ENCODE measurements around the gene PDLIM5. TPM values are rescaled to one million over a fixed set of nuclear protein-coding genes. Genes with fewer than 3 reads are reported as not detected.
"Not testable (repeated sequence)": the region's sequence is repeated elsewhere in the genome, so short reads cannot be mapped to it uniquely, and the experiment has no call there.

PDLIM5 gene
- total RNA-seq, 5 donors from 2014 or later (not counting 1 experiment from before 2014, with no cell fraction given), result 27.1 to 32.0 (median 29.6) TPM

- Mint-ChIP-seq H3K36me3 (peaks cover 18% of the 10 kb centered on the region), H3K4me1 (peaks cover 4 to 7% (median 5%) of the 10 kb centered on the region in 3 donors), H3K4me3 (no peak overlapping the region), H3K27me3 (no peaks in the 10 kb centered on the region), H3K9me3 (peaks cover 3 to 8% (median 4%) of the 10 kb centered on the region in 3 donors), H3K27ac (no peak overlapping the region)
- ATAC-seq (replicated peaks in 1 of 4) (no peak), DNase-seq (no peak)
- no peaks in the 10 kb centered on the region for H3K27me3 ChIP-seq (replicated peaks in 1 of 2; ENCODE audit: control insufficient read depth in 2 of 2, extremely low read depth in 1 of 2, insufficient read depth in 2 of 2, low read length in 1 of 2)
- no peaks in the 10 kb centered on the region for H3K9me3 ChIP-seq
- no peak overlapping the region for H3K27ac ChIP-seq (ENCODE audit: low read length)
- ChIA-PET CTCF (no interaction called here), POLR2A (no interaction called here)
- 73% methylated on average over 1 of the region's 1 CpG for WGBS (ENCODE audit: insufficient coverage)
- H3K36me3 ChIP-seq (ENCODE audit: control insufficient read depth in 2 of 2, extremely low read depth in 1 of 2, insufficient read depth in 1 of 2, low read length in 1 of 2), result no peaks in the 10 kb centered on the region
- H3K4me3 ChIP-seq (ENCODE audit: control insufficient read depth in 1 of 2, extremely low read depth in 1 of 2, low read length in 1 of 2), result no peak overlapping the region
- H3K4me1 ChIP-seq (ENCODE audit: control insufficient read depth in 1 of 2, extremely low read depth in 1 of 2, insufficient read depth in 2 of 2, low read length in 2 of 2), result no peaks in the 10 kb centered on the region
Measured at GRCh38 chr4:94469221-94469784, 17.6 kb downstream of the PDLIM5 start.

- no peaks in the 10 kb centered on the region for H3K36me3 ChIP-seq (ENCODE audit: control insufficient read depth in 2 of 2, extremely low read depth in 1 of 2, insufficient read depth in 1 of 2, low read length in 1 of 2)
- no peak overlapping the region for H3K27ac Mint-ChIP-seq
- WGBS (ENCODE audit: insufficient coverage), result 100% methylated on average over 1 of the region's 4 CpGs
- no peaks in the 10 kb centered on the region for H3K9me3 ChIP-seq
- H3K27me3 ChIP-seq (replicated peaks in 1 of 2; ENCODE audit: control insufficient read depth in 2 of 2, extremely low read depth in 1 of 2, insufficient read depth in 2 of 2, low read length in 1 of 2), result no peaks in the 10 kb centered on the region
- no peak overlapping the region for H3K4me3 ChIP-seq (ENCODE audit: control insufficient read depth in 1 of 2, extremely low read depth in 1 of 2, low read length in 1 of 2)
- H3K4me3 Mint-ChIP-seq, result no peak overlapping the region
- no peak for ATAC-seq (replicated peaks in 1 of 4)
- CTCF ChIA-PET, result no interaction called here
- POLR2A ChIA-PET, result no interaction called here
- H3K36me3 Mint-ChIP-seq, result peaks cover 18% of the 10 kb centered on the region
- H3K27me3 Mint-ChIP-seq, result no peaks in the 10 kb centered on the region
- H3K27ac ChIP-seq (ENCODE audit: low read length), result no peak overlapping the region
- DNase-seq, result no peak
- H3K4me1 Mint-ChIP-seq, result peaks cover 4 to 7% (median 5%) of the 10 kb centered on the region in 3 donors
- peaks cover 3 to 8% (median 4%) of the 10 kb centered on the region in 3 donors for H3K9me3 Mint-ChIP-seq
- H3K4me1 ChIP-seq (ENCODE audit: control insufficient read depth in 1 of 2, extremely low read depth in 1 of 2, insufficient read depth in 2 of 2, low read length in 2 of 2), result no peaks in the 10 kb centered on the region
Measured at GRCh38 chr4:94470132-94470531, 18.4 kb downstream of the PDLIM5 start.

DNA sequence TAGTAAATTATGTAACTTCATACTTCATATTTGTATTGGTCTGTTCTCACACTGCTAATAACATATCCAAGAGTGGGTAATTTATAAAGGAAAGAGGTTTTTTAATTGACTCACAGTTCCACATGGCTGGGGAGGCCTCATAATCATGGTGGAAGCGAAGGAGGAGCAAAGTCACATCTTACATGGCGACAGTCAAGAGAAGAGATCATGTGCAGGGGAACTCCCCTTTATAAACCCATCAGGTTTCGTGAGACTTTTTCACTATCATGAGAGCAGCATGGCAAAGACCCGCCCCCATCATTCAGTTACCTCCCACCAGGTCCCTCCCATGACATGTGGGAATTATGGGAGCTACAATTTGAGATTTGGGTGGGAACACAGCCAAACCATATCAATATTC lies 19.0 kb downstream of the PDLIM5 start:
- H3K27ac Mint-ChIP-seq; H3K4me1 Mint-ChIP-seq; H3K9me3 Mint-ChIP-seq; H3K9me3 ChIP-seq; DNase-seq; H3K4me3 ChIP-seq (ENCODE audit: control insufficient read depth in 1 of 2, extremely low read depth in 1 of 2, low read length in 1 of 2); H3K27me3 Mint-ChIP-seq; H3K4me1 ChIP-seq (ENCODE audit: control insufficient read depth in 1 of 2, extremely low read depth in 1 of 2, insufficient read depth in 2 of 2, low read length in 2 of 2); ATAC-seq (replicated peaks in 1 of 4); H3K4me3 Mint-ChIP-seq; POLR2A ChIA-PET; CTCF ChIA-PET; H3K27me3 ChIP-seq (replicated peaks in 1 of 2; ENCODE audit: control insufficient read depth in 2 of 2, extremely low read depth in 1 of 2, insufficient read depth in 2 of 2, low read length in 1 of 2); H3K36me3 ChIP-seq (ENCODE audit: control insufficient read depth in 2 of 2, extremely low read depth in 1 of 2, insufficient read depth in 1 of 2, low read length in 1 of 2); H3K27ac ChIP-seq (ENCODE audit: low read length): not testable (repeated sequence)
- WGBS (ENCODE audit: insufficient coverage), result no CpG with 5 or more reads among the region's 4 CpGs
- H3K36me3 Mint-ChIP-seq, result peaks cover 18% of the 10 kb centered on the region

DNA sequence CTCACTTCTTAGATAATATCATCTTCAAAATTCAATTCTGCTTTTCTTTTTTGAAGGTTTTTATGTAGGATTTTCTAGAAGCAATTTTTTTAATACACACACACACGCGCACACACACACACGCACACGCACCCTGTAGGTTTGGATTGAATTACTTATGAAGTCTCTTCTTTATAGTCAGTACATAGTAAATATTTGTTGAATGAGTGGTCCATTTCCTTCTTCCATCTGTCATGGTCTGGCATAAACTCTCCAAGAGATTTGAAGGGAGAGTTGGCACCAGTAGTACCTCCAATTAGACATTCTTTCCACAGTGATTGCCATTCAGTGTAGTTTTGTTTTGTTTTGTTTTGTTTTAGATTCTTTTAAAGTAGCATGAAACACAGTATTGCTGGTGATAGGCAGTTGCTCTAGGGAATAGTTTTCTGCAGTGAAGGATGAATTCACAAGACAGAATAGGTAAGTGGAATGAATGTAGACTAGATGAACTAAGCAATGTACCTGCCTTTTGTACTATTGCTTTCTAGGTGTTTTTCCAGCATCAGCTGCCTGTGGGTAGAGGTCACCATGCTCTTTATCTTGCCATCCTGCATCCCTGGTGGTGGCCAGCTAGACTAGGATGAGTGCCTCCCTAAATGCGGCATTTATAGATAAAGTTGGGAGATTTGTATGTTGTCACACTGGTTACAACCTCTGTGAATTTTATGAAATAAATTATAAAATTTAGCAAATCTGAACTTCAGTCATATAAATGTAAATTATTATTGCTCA lies 20.5 kb downstream of the PDLIM5 start:
- no peak overlapping the region for H3K27ac Mint-ChIP-seq
- H3K4me1 Mint-ChIP-seq, result peaks cover 4 to 14% (median 12%) of the 10 kb centered on the region in 3 donors
- Histone ChIP-seq H3K4me3 (ENCODE audit: control insufficient read depth in 1 of 2, extremely low read depth in 1 of 2, low read length in 1 of 2) (no peak overlapping the region), H3K27me3 (replicated peaks in 1 of 2; ENCODE audit: control insufficient read depth in 2 of 2, extremely low read depth in 1 of 2, insufficient read depth in 2 of 2, low read length in 1 of 2) (no peaks in the 10 kb centered on the region), H3K4me1 (ENCODE audit: control insufficient read depth in 1 of 2, extremely low read depth in 1 of 2, insufficient read depth in 2 of 2, low read length in 2 of 2) (no peaks in the 10 kb centered on the region), H3K9me3 (no peaks in the 10 kb centered on the region), H3K27ac (ENCODE audit: low read length) (no peak overlapping the region), H3K36me3 (ENCODE audit: control insufficient read depth in 2 of 2, extremely low read depth in 1 of 2, insufficient read depth in 1 of 2, low read length in 1 of 2) (no peaks in the 10 kb centered on the region)
- DNase-seq (no peak), ATAC-seq (replicated peaks in 1 of 4) (no peak)
- peaks cover 18% of the 10 kb centered on the region for H3K36me3 Mint-ChIP-seq
- ChIA-PET POLR2A (no interaction called here), CTCF (no interaction called here)
- no CpG with 5 or more reads among the region's 5 CpGs for WGBS (ENCODE audit: insufficient coverage)
- no peak overlapping the region for H3K4me3 Mint-ChIP-seq
- peaks cover 3 to 8% (median 4%) of the 10 kb centered on the region in 3 donors for H3K9me3 Mint-ChIP-seq
- no peaks in the 10 kb centered on the region for H3K27me3 Mint-ChIP-seq

GRCh38 chr4:94475050-94475449 lies 23.3 kb downstream of the PDLIM5 start:
- Mint-ChIP-seq H3K9me3 (peaks cover 0 to 7% (median 3%) of the 10 kb centered on the region in 3 donors), H3K4me1 (peaks cover 6 to 12% (median 7%) of the 10 kb centered on the region in 3 donors), H3K36me3 (peaks cover 15% of the 10 kb centered on the region), H3K4me3 (no peak overlapping the region), H3K27ac (no peak overlapping the region), H3K27me3 (no peaks in the 10 kb centered on the region)
- no peak for DNase-seq
- Histone ChIP-seq H3K27ac (ENCODE audit: low read length) (no peak overlapping the region), H3K36me3 (ENCODE audit: control insufficient read depth in 2 of 2, extremely low read depth in 1 of 2, insufficient read depth in 1 of 2, low read length in 1 of 2) (no peaks in the 10 kb centered on the region), H3K27me3 (replicated peaks in 1 of 2; ENCODE audit: control insufficient read depth in 2 of 2, extremely low read depth in 1 of 2, insufficient read depth in 2 of 2, low read length in 1 of 2) (no peaks in the 10 kb centered on the region), H3K4me3 (ENCODE audit: control insufficient read depth in 1 of 2, extremely low read depth in 1 of 2, low read length in 1 of 2) (no peak overlapping the region), H3K9me3 (no peaks in the 10 kb centered on the region), H3K4me1 (ENCODE audit: control insufficient read depth in 1 of 2, extremely low read depth in 1 of 2, insufficient read depth in 2 of 2, low read length in 2 of 2) (no peaks in the 10 kb centered on the region)
- WGBS (ENCODE audit: insufficient coverage), result 80% methylated on average over 1 of the region's 2 CpGs
- CTCF ChIA-PET, result no interaction called here
- POLR2A ChIA-PET, result no interaction called here
- ATAC-seq (replicated peaks in 1 of 4), result no peak

DNA sequence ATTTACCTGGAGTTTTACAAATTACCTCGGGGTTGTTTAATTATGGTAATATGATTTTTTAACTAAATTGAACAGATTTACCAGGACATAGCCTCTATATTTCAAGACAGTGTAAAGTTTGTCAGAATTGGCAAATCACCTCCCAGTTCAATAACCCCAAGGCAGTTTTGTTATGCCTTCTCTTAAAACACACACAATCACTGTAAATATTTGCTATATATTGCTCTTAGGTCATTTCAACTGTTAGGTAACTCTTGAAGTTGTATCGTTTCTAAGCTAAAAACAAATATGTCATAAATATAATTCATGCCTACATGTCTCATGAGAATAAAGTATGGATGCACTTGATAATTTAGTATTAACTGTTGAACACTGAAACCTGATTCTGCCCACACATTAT lies 24.1 kb downstream of the PDLIM5 start:
- no peaks in the 10 kb centered on the region for H3K4me1 ChIP-seq (ENCODE audit: control insufficient read depth in 1 of 2, extremely low read depth in 1 of 2, insufficient read depth in 2 of 2, low read length in 2 of 2)
- CTCF ChIA-PET, result no interaction called here
- Mint-ChIP-seq H3K4me1 (peaks cover 7 to 12% (median 10%) of the 10 kb centered on the region in 3 donors), H3K27ac (no peak overlapping the region), H3K36me3 (peaks cover 7% of the 10 kb centered on the region), H3K27me3 (no peaks in the 10 kb centered on the region), H3K9me3 (peaks cover 0 to 1% (median under 1%) of the 10 kb centered on the region in 3 donors), H3K4me3 (no peak overlapping the region)
- H3K27ac ChIP-seq (ENCODE audit: low read length), result no peak overlapping the region
- no peaks in the 10 kb centered on the region for H3K9me3 ChIP-seq
- no peaks in the 10 kb centered on the region for H3K36me3 ChIP-seq (ENCODE audit: control insufficient read depth in 2 of 2, extremely low read depth in 1 of 2, insufficient read depth in 1 of 2, low read length in 1 of 2)
- POLR2A ChIA-PET, result no interaction called here
- H3K4me3 ChIP-seq (ENCODE audit: control insufficient read depth in 1 of 2, extremely low read depth in 1 of 2, low read length in 1 of 2), result no peak overlapping the region
- no CpG with 5 or more reads among the region's 2 CpGs for WGBS (ENCODE audit: insufficient coverage)
- ATAC-seq (replicated peaks in 1 of 4) (no peak), DNase-seq (no peak)
- no peaks in the 10 kb centered on the region for H3K27me3 ChIP-seq (replicated peaks in 1 of 2; ENCODE audit: control insufficient read depth in 2 of 2, extremely low read depth in 1 of 2, insufficient read depth in 2 of 2, low read length in 1 of 2)
